HepG2 (cell line): ENCODE data around the gene SCT. TPM values are rescaled to one million over a fixed set of nuclear protein-coding genes. Genes with fewer than 3 reads are reported as not detected.
A peak's percentile ranks its signal among the peaks of the same experiment; 100 is the strongest.

Experiments
- BRCA1 ChIP-seq: sonication (generic); formaldehyde crosslinking; IDR thresholded peaks from 2 replicates; pipeline ENCODE4 v1.4.0; 2020; ENCODE audit warnings: missing genetic modification reagents
- CREB1 ChIP-seq, 2 experiments: fragments of 450-650 bp in 1 of 2; IDR thresholded peaks; 2 replicates each; pipeline ENCODE4 v1.6.1; 2016 to 2017; ENCODE audit warnings: control low read depth in 1 of 2, mild to moderate bottlenecking in 1 of 2, missing compliant biosample characterization in 1 of 2, missing genetic modification characterization in 1 of 2
- JARID2 ChIP-seq: sonication (generic); formaldehyde crosslinking; IDR thresholded peaks from 2 replicates; pipeline ENCODE4 v1.8.1; 2023; ENCODE audit warnings: missing genetic modification reagents, inconsistent platforms; ENCODE audit not compliant: insufficient replicate concordance
- MAFG ChIP-seq: sonication (generic); formaldehyde crosslinking; IDR thresholded peaks from 2 replicates; pipeline ENCODE4 v1.5.1; 2020; ENCODE audit warnings: mild to moderate bottlenecking, missing genetic modification reagents
- NR2F2 ChIP-seq: IDR thresholded peaks from 2 replicates; pipeline ENCODE4 v1.6.1; 2012; ENCODE audit warnings: low read depth, inconsistent platforms, borderline replicate concordance
- ONECUT2 ChIP-seq: sonication (generic); formaldehyde crosslinking; IDR thresholded peaks from 2 replicates; pipeline ENCODE4 v1.4.0; 2020; ENCODE audit warnings: missing genetic modification reagents
- RXRB ChIP-seq: IDR thresholded peaks from 2 replicates; pipeline ENCODE4 v1.6.1; 2016; ENCODE audit warnings: borderline replicate concordance, missing genetic modification reagents, missing compliant biosample characterization
- SMARCE1 ChIP-seq: fragments of 450-650 bp; IDR thresholded peaks from 2 replicates; pipeline ENCODE4 v1.6.1; 2017; ENCODE audit warnings: borderline replicate concordance
- SMYD3 ChIP-seq: sonication (generic); formaldehyde crosslinking; IDR thresholded peaks from 2 replicates; pipeline ENCODE4 v1.8.1; 2023; ENCODE audit warnings: mild to moderate bottlenecking, missing genetic modification reagents
- SRSF4 ChIP-seq: fragments of 200-400 bp; formaldehyde crosslinking; IDR thresholded peaks from one replicate; pipeline ENCODE4 v1.6.1; 2018; ENCODE audit warnings: mild to moderate bottlenecking, low read depth, low read length, moderate library complexity; ENCODE audit not compliant: poor library complexity, severe bottlenecking
- ZBTB42 ChIP-seq: sonication (generic); formaldehyde crosslinking; IDR thresholded peaks from 2 replicates; pipeline ENCODE4 v1.5.0; 2020; ENCODE audit warnings: mild to moderate bottlenecking, missing genetic modification reagents
- ZNF280D ChIP-seq: sonication (generic); formaldehyde crosslinking; IDR thresholded peaks from 2 replicates; pipeline ENCODE4 v1.5.1; 2020; ENCODE audit warnings: mild to moderate bottlenecking, missing genetic modification reagents
- ZNF510 ChIP-seq: sonication (generic); formaldehyde crosslinking; IDR thresholded peaks from 2 replicates; pipeline ENCODE4 v1.4.0; 2020; ENCODE audit warnings: low read depth, mild to moderate bottlenecking, missing genetic modification reagents
- ZNF556 ChIP-seq: sonication (generic); formaldehyde crosslinking; IDR thresholded peaks from 2 replicates; pipeline ENCODE4 v1.4.0; 2020; ENCODE audit warnings: mild to moderate bottlenecking, missing genetic modification reagents, borderline replicate concordance
- ZNF616 ChIP-seq: sonication (generic); formaldehyde crosslinking; IDR thresholded peaks from 2 replicates; pipeline ENCODE4 v1.5.0; 2020; ENCODE audit warnings: low read depth, mild to moderate bottlenecking, missing genetic modification reagents
- ZNF703 ChIP-seq: sonication (generic); formaldehyde crosslinking; IDR thresholded peaks from 2 replicates; pipeline ENCODE4 v1.5.1; 2020; ENCODE audit warnings: missing genetic modification reagents, mild to moderate bottlenecking, moderate library complexity, borderline replicate concordance
- polyA plus RNA-seq, 8 experiments: library from polyadenylated mRNA; depleted of rRNA in 3 of 8; stranded (reverse) in 7 of 8; unstranded in 1 of 8; fragments of >200 nt; fragmentation: Illumina TruSeq in 4 of 8; extraction: Trizol in 4 of 8; gene quantifications; 2 replicates each; pipeline versions ENCODE4 v1.2.1 to v1.2.3, GENCODE V29; 2011 to 2016; ENCODE audit warnings: low read depth in 4 of 8, missing spikeins in 1 of 8, mixed read lengths in 1 of 8; ENCODE audit not compliant: insufficient read depth in 1 of 8
- total RNA-seq, 5 experiments: library from RNA; depleted of rRNA; stranded (reverse); fragments of >200 nt; fragmentation: Illumina TruSeq; extraction: Trizol; gene quantifications; 2 replicates each; pipeline ENCODE4 v1.2.3, GENCODE V29; 2016; ENCODE audit warnings: low read depth in 1 of 5
- TF ChIP-seq, protein P1 (sequence below): sonication (generic); formaldehyde crosslinking; conservative IDR thresholded peaks from 2 replicates; pipeline ENCODE4 v1.4.0; 2020; ENCODE audit warnings: missing genetic modification reagents
- TF ChIP-seq, protein P2 (sequence below): sonication (generic); formaldehyde crosslinking; IDR thresholded peaks from 2 replicates; pipeline ENCODE4 v1.5.1; 2020; ENCODE audit warnings: missing genetic modification reagents, mild to moderate bottlenecking, borderline replicate concordance
- TF ChIP-seq, protein P3 (sequence below): sonication (generic); formaldehyde crosslinking; IDR thresholded peaks from 2 replicates; pipeline ENCODE4 v1.5.0; 2020; ENCODE audit warnings: mild to moderate bottlenecking, missing genetic modification reagents, borderline replicate concordance

Gene SCT
- total and polyA plus RNA-seq, 2 of the 13 experiments (the other 11 are each of a cell fraction or from before 2014, with no cell fraction given), result not detected

DNA sequence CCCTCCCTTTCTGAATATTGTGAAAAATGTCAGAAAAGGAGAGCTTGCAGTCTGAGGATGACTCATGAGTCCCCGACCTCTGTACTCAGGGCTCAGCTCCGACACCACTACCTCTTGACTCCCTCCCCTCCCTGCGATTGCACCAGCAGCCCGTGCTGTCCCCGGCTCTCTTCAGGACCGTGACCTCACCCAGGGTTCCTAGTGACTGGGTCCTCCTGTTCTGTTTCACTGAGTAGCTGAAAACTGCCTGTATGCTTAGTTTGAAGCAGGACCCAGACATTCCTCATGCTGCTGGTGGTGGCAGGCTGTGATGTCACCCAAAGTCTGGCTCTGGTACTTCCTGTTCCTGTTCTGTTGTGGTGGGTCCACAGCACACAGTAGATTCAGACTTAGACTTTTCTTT is 39.0 kb downstream of the SCT start (continued):
- no peak for TF ChIP-seq BRCA1 (CRISPR knock-in tag)
- no peak for TF ChIP-seq ZNF280D (CRISPR knock-in tag)
- TF ChIP-seq CREB1 (IDR thresholded peaks at IDR 0.05), result peak; percentile 82
- TF ChIP-seq CREB1 (CRISPR knock-in tag; IDR thresholded peaks at IDR 0.05), result no peak
- no peak for TF ChIP-seq ONECUT2 (CRISPR knock-in tag)
- TF ChIP-seq, protein P1, sequence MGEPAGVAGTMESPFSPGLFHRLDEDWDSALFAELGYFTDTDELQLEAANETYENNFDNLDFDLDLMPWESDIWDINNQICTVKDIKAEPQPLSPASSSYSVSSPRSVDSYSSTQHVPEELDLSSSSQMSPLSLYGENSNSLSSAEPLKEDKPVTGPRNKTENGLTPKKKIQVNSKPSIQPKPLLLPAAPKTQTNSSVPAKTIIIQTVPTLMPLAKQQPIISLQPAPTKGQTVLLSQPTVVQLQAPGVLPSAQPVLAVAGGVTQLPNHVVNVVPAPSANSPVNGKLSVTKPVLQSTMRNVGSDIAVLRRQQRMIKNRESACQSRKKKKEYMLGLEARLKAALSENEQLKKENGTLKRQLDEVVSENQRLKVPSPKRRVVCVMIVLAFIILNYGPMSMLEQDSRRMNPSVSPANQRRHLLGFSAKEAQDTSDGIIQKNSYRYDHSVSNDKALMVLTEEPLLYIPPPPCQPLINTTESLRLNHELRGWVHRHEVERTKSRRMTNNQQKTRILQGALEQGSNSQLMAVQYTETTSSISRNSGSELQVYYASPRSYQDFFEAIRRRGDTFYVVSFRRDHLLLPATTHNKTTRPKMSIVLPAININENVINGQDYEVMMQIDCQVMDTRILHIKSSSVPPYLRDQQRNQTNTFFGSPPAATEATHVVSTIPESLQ (CRISPR knock-in tag), result no peak
- TF ChIP-seq SMARCE1, result no peak
- TF ChIP-seq RXRB, result peak; percentile 93
- TF ChIP-seq SMYD3 (CRISPR knock-in tag), result no peak
- no peak for TF ChIP-seq ZBTB42 (CRISPR knock-in tag)
- TF ChIP-seq, protein P2, sequence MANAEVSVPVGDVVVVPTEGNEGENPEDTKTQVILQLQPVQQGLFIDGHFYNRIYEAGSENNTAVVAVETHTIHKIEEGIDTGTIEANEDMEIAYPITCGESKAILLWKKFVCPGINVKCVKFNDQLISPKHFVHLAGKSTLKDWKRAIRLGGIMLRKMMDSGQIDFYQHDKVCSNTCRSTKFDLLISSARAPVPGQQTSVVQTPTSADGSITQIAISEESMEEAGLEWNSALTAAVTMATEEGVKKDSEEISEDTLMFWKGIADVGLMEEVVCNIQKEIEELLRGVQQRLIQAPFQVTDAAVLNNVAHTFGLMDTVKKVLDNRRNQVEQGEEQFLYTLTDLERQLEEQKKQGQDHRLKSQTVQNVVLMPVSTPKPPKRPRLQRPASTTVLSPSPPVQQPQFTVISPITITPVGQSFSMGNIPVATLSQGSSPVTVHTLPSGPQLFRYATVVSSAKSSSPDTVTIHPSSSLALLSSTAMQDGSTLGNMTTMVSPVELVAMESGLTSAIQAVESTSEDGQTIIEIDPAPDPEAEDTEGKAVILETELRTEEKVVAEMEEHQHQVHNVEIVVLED (CRISPR knock-in tag), result 0 out of 2 replicates have a peak, but pooled peaks have one; percentile 24
- TF ChIP-seq ZNF616 (CRISPR knock-in tag), result no peak
- TF ChIP-seq, protein P3, sequence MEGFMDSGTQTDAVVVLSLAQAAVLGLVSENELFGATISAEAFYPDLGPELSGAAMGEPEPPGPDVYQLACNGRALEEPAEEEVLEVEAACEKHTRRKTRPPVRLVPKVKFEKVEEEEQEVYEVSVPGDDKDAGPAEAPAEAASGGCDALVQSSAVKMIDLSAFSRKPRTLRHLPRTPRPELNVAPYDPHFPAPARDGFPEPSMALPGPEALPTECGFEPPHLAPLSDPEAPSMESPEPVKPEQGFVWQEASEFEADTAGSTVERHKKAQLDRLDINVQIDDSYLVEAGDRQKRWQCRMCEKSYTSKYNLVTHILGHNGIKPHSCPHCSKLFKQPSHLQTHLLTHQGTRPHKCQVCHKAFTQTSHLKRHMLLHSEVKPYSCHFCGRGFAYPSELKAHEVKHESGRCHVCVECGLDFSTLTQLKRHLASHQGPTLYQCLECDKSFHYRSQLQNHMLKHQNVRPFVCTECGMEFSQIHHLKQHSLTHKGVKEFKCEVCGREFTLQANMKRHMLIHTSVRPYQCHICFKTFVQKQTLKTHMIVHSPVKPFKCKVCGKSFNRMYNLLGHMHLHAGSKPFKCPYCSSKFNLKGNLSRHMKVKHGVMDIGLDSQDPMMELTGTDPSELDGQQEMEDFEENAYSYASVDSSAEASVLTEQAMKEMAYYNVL, result no peak; the same call in 1 of the 2 replicates
- TF ChIP-seq JARID2 (CRISPR knock-in tag), result no peak
- TF ChIP-seq MAFG (CRISPR knock-in tag), result no peak
- TF ChIP-seq ZNF510 (CRISPR knock-in tag), result no peak
- no peak for TF ChIP-seq ZNF703 (CRISPR knock-in tag)
- no peak for TF ChIP-seq ZNF556
- TF ChIP-seq SRSF4, result no peak
- TF ChIP-seq NR2F2, result no peak
